ENCODE data around the gene DIP2A. TPM values are rescaled to one million over a fixed set of nuclear protein-coding genes. Genes with fewer than 3 reads are reported as not detected.

DIP2A gene
- polyA plus RNA-seq, 1 donor (not counting 4 experiments of a cell fraction or from before 2014, with no cell fraction given): 41.6 TPM

- H2AFZ ChIP-seq (ENCODE audit: control insufficient read depth, low read length): no peak overlapping the region
- no peaks in the 10 kb centered on the region for H3K79me2 ChIP-seq (ENCODE audit: control insufficient read depth, insufficient read depth, low read length)
- H3K9me3 ChIP-seq (ENCODE audit: control insufficient read depth, low read depth, low read length): no peaks in the 10 kb centered on the region
- H3K27ac ChIP-seq (ENCODE audit: control insufficient read depth, insufficient read depth, low read length): no peak overlapping the region
- H3K4me3 ChIP-seq (ENCODE audit: control insufficient read depth in 2 of 3, extremely low read depth in 1 of 3, insufficient read depth in 2 of 3, low read depth in 1 of 3, low read length in 3 of 3): no peak overlapping the region
- H3K4me2 ChIP-seq (ENCODE audit: control insufficient read depth, extremely low read depth, insufficient read depth, low read depth, low read length): no peak overlapping the region
- H3K4me1 ChIP-seq (ENCODE audit: control insufficient read depth, extremely low read depth, insufficient read depth, low read length): no peaks in the 10 kb centered on the region
- no peaks in the 10 kb centered on the region for H3K36me3 ChIP-seq (ENCODE audit: control insufficient read depth in 2 of 2, extremely low read depth in 1 of 2, insufficient read depth in 2 of 2, low read length in 2 of 2)
- H3K9me1 ChIP-seq (ENCODE audit: control insufficient read depth, extremely low read depth, insufficient read depth, low read length): no peaks in the 10 kb centered on the region
- dilution Hi-C loops (cut with MboI; ENCODE audit: extremely low pct_ligation_motif_present, low sequenced_read_pairs): no loop called here
- TF ChIP-seq CTCF (optimal IDR thresholded peaks at IDR 0.05 in 1 of 3, IDR thresholded peaks at IDR 0.05 in 1 of 3, conservative IDR thresholded peaks at IDR 0.05 in 1 of 3; ENCODE audit: extremely low read depth in 1 of 3, insufficient read depth in 2 of 3, low read length in 3 of 3) (no peak), EZH2 (IDR thresholded peaks at IDR 0.05; ENCODE audit: low read length) (no peak)
- DNase-seq (ENCODE audit: low read depth, low spot score) (no peak), FAIRE-seq (no peak)
- no peaks in the 10 kb centered on the region for H4K20me1 ChIP-seq (ENCODE audit: control insufficient read depth, extremely low read depth, insufficient read depth, low read length)
- no peak overlapping the region for H3K9ac ChIP-seq (ENCODE audit: control insufficient read depth, extremely low read depth, insufficient read depth, low read length)
- H3K27me3 ChIP-seq (ENCODE audit: control insufficient read depth, extremely low read depth, insufficient read depth, low read length): peaks cover 14% of the 10 kb centered on the region
Measured at GRCh38 chr21:46604329-46604974, 145.8 kb downstream of the DIP2A start.

GRCh38 chr21:46604975-46605766, 146.5 kb downstream of the DIP2A start, which contains the start of gene S100B:
S100B (minus strand) TSS chr21:46605082; CDS start chr21:46602415, 2,667 bp downstream.
- Histone ChIP-seq H3K9me1 (ENCODE audit: control insufficient read depth, extremely low read depth, insufficient read depth, low read length) (no peaks in the 10 kb centered on the region), H3K79me2 (ENCODE audit: control insufficient read depth, insufficient read depth, low read length) (no peaks in the 10 kb centered on the region), H3K27ac (ENCODE audit: control insufficient read depth, insufficient read depth, low read length) (no peak within 1 kb of the TSS), H3K27me3 (ENCODE audit: control insufficient read depth, extremely low read depth, insufficient read depth, low read length) (peaks cover 18% of the 10 kb centered on the region), H3K9me3 (ENCODE audit: control insufficient read depth, low read depth, low read length) (no peaks in the 10 kb centered on the region), H2AFZ (ENCODE audit: control insufficient read depth, low read length) (no peak within 1 kb of the TSS), H3K36me3 (ENCODE audit: control insufficient read depth in 2 of 2, extremely low read depth in 1 of 2, insufficient read depth in 2 of 2, low read length in 2 of 2) (no peaks in the 10 kb centered on the region), H3K4me1 (ENCODE audit: control insufficient read depth, extremely low read depth, insufficient read depth, low read length) (no peaks in the 10 kb centered on the region), H4K20me1 (ENCODE audit: control insufficient read depth, extremely low read depth, insufficient read depth, low read length) (no peaks in the 10 kb centered on the region), H3K4me2 (ENCODE audit: control insufficient read depth, extremely low read depth, insufficient read depth, low read depth, low read length) (no peak within 1 kb of the TSS), H3K4me3 (ENCODE audit: control insufficient read depth in 2 of 3, extremely low read depth in 1 of 3, insufficient read depth in 2 of 3, low read depth in 1 of 3, low read length in 3 of 3) (no peak within 1 kb of the TSS), H3K9ac (ENCODE audit: control insufficient read depth, extremely low read depth, insufficient read depth, low read length) (no peak within 1 kb of the TSS)
- TF ChIP-seq CTCF (optimal IDR thresholded peaks at IDR 0.05 in 1 of 3, IDR thresholded peaks at IDR 0.05 in 1 of 3, conservative IDR thresholded peaks at IDR 0.05 in 1 of 3; ENCODE audit: extremely low read depth in 1 of 3, insufficient read depth in 2 of 3, low read length in 3 of 3) (no peak), EZH2 (IDR thresholded peaks at IDR 0.05; ENCODE audit: low read length) (no peak)
- FAIRE-seq (no peak), DNase-seq (ENCODE audit: low read depth, low spot score) (no peak)
- dilution Hi-C loops (cut with MboI; ENCODE audit: extremely low pct_ligation_motif_present, low sequenced_read_pairs): no loop called here

All from keratinocyte (primary cell).